SU-DHL-6 (cell line): ENCODE data around the gene POLR2E.

ENCODE experiments used
- EZH2phosphoT487 ChIP-seq: fragments of 200-600 bp; sonication (generic), shearing (Covaris generic); conservative IDR thresholded peaks from 2 replicates; pipeline ENCODE4 v1.6.1; 2018; ENCODE audit warnings: mild to moderate bottlenecking, antibody characterized with exemption, low read length, moderate library complexity, mixed read lengths
- TF ChIP-seq, protein P1 (sequence below): fragments of 200-600 bp; sonication (generic); IDR thresholded peaks from one replicate; pipeline ENCODE4 v1.5.1; 2017; ENCODE audit warnings: antibody characterized with exemption, mild to moderate bottlenecking, low read length, moderate library complexity; ENCODE audit not compliant: insufficient read depth, poor library complexity, severe bottlenecking

DNA sequence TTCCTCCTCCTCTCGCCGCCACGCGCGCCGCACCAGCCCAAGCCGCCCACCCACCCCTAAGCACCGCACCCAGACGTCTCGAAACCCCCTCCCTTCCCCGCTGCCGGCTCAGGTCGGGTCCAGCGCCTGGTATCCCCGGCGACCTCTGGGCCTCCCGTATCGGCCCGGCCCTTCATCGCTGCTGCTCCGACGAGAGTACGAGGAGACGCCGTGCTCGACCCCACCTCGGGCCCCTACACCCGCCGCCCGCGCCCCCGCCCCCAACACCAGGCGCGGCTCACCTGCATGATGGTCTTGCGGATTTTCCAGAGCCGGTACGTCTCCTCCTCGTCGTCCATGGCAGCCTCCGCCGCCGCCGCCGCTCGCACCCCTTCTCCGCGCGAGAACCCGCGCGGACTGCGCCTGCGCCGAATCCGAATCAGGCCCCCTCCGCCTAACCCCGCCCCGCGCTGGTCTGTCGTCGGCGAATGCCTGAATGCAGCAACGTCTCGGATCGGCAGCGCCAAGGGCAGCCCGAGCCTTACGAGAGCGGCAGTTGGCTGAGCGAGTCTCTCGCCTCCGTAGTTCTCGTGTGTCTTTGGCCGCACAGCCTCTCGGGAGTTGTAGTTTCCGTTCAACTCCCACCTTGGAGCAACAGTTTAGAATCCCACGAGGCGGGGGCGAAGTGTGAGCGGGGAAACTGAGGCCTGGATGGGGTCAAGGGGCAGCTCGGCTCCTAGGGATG is at the start of gene POLR2E:
- TF ChIP-seq, protein P1, sequence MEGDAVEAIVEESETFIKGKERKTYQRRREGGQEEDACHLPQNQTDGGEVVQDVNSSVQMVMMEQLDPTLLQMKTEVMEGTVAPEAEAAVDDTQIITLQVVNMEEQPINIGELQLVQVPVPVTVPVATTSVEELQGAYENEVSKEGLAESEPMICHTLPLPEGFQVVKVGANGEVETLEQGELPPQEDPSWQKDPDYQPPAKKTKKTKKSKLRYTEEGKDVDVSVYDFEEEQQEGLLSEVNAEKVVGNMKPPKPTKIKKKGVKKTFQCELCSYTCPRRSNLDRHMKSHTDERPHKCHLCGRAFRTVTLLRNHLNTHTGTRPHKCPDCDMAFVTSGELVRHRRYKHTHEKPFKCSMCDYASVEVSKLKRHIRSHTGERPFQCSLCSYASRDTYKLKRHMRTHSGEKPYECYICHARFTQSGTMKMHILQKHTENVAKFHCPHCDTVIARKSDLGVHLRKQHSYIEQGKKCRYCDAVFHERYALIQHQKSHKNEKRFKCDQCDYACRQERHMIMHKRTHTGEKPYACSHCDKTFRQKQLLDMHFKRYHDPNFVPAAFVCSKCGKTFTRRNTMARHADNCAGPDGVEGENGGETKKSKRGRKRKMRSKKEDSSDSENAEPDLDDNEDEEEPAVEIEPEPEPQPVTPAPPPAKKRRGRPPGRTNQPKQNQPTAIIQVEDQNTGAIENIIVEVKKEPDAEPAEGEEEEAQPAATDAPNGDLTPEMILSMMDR, result no peak
- no peak for TF ChIP-seq EZH2phosphoT487
